Stimulated activated naive CD4-positive, alpha-beta T cell treated with Interleukin-2 at 50 U/mL for 16 hours (primary cell): ENCODE results near the gene ATP5PB.

Source experiments
- DNase-seq: peaks from one replicate; lab custom pipeline; 2025; lab: John Stamatoyannopoulos, UW

Gene ATP5PB

DNA sequence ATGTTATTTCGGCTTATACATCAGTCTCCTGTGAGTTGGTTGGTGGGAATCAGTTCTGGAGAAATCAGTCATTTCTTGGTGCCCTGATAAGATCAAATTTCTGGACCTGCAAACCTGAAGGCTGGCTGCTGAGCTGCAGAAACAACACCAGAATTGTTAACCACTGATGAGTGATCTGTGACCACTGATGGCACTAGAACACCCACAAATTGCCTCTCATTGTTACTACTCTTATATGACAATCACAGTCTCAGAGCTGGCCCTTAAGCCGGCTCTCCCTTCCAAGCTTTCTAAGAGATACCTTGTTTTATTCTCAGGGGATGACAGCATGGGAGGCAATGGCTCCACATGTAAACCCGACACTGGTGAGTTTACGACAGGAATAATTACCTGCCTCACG lies 26.4 kb downstream of the ATP5PB start:
- peak; percentile 23 for DNase-seq

DNA sequence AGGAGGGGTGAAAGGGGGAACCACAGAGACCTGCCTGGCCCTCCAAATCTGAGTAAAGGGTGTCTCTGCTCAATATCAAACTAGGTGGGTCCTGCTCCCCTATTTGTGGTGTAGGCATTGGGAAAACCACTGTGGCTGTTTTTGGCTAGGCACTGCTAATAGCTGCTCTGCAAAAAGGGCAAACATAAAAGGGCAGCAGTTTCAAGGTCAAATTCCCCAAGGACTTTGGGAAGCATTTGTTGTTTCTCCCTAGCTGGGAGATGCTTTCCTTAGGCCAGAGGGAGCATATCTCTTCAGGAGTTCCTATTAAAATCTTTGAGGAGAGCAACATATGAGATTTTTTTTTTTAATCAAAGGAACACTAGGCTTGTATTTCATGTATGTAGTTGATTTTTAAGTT lies 26.9 kb downstream of the ATP5PB start:
- no peak for DNase-seq

GRCh38 chr1:111476761-111477309 lies 27.6 kb downstream of the ATP5PB start:
- DNase-seq, result peak; percentile 3

DNA sequence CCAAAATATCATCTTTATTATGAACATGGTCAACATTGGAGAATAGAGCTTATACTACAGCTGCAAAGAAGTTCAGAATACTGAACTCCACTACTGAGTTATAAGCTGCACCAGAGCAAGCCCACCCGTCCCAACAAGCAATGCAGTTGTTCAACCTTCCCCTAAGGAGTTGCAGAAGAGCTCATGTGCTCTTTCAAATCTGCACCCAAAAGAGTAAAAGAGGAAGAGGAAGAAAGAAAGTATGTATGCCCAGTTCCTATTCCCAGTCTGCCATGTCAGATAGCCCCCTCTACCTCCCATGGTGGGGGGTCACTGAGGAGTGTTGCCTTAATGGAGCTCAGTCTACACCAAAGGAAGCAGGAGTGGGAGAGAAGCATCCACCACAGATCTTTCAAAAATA lies 31.4 kb downstream of the ATP5PB start:
- no peak for DNase-seq

- peak; percentile 44 for DNase-seq
Measured at GRCh38 chr1:111481387-111482221, 32.3 kb downstream of the ATP5PB start.

DNA sequence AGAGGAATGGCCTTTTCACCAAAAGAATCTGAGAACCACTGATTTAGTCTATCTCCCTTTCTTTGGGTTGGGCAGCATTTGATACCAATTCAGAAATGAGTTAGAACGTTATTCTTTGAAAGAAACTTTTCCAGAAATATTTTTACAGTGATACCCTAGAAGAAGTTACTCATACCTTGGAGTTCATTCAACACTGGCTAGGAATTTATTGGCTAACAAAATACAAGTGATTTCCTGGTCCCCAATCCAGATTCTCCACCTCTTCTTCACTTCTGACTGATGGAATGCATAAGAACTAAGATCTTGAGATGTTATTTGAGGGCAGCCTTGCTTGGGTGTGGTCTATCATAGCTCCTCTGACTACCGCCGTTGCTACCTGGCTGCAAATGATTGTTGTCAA lies 33.9 kb downstream of the ATP5PB start:
- DNase-seq, result no peak

DNA sequence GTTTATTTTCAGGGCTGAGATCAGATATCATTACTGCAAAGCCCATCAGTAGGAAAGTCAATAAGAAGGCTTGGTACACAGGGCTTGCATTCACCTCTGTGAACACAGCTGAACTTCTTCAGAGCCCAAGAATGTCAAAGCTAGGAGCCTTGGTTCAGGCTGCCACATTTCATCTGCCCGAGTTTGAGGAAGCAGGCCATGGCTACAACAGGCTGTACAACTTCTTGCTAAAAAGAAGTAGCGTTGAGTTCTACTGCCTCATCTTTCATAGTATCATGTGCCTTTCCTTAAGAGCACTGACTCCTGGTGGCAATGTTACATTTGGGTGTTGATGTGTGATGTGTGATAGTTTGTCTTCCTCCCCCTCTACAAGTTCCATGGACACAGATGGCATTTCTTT lies 34.6 kb downstream of the ATP5PB start:
- DNase-seq, result no peak

- no peak for DNase-seq
Measured at GRCh38 chr1:111484391-111485026, 35.2 kb downstream of the ATP5PB start.

DNA sequence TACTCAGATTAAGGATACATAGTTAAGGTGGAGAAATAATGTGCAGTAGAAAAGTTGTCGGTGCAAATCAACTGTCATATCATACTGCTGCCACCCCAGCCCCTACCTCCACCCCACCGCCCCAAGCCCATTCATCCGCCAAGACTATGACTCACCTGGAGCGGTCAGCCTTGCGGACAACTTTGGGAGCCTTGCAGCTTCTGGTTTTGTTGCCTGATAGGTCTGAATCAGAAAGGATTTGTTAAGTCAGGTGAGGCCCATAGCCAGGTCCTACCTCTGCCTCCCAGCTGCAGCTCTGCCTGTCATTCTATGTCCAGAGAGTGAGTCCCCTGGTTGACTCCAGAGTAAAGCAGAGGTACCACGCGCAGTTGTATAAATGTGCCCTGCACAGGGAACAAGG lies 37.2 kb downstream of the ATP5PB start:
- no peak for DNase-seq

- DNase-seq, result no peak
Measured at GRCh38 chr1:111487133-111487532, 37.9 kb downstream of the ATP5PB start.

GRCh38 chr1:111488669-111489068 lies 39.4 kb downstream of the ATP5PB start:
- no peak for DNase-seq

- no peak for DNase-seq
Measured at GRCh38 chr1:111489604-111490003, 40.3 kb downstream of the ATP5PB start.

GRCh38 chr1:111490220-111490619 lies 41.0 kb downstream of the ATP5PB start:
- no peak for DNase-seq

GRCh38 chr1:111491070-111491469 lies 41.8 kb downstream of the ATP5PB start:
- DNase-seq, result no peak

- DNase-seq, result no peak
Measured at GRCh38 chr1:111496398-111496797, 47.1 kb downstream of the ATP5PB start.

GRCh38 chr1:111497592-111497991 lies 48.3 kb downstream of the ATP5PB start:
- no peak for DNase-seq

- no peak for DNase-seq
Measured at GRCh38 chr1:111499026-111499785, 49.9 kb downstream of the ATP5PB start.

GRCh38 chr1:111501645-111502044 lies 52.4 kb downstream of the ATP5PB start:
- no peak for DNase-seq

- no peak for DNase-seq
Measured at GRCh38 chr1:111503585-111504060, 54.4 kb downstream of the ATP5PB start, which contains the start of the genes ADORA3 and TMIGD3. Gene ADORA3, minus strand, starts transcription at chr1:111503633. Its CDS starts 279 bp downstream, at chr1:111503354. Gene TMIGD3, minus strand, starts transcription at chr1:111503633. Its CDS starts 279 bp downstream, at chr1:111503354.

DNA sequence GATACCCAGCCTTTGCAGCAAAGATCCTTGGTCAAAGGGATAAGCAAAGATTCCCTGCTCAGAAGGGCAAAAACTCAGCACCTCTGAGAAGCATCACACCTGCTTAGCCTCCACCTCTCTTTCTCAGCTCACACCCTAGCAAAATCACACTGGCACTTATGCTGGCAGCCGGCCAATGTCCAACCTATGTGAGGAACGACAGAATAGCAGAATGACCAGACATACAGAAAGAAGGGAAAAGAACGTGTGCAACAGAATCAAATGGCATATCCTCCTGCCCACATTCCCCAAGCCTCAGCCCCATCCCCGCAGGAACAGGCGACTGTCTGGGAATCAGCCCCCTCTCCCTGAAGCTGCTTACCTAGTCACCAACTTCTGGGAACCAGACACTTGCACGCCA lies 54.8 kb downstream of the ATP5PB start:
- DNase-seq, result no peak

GRCh38 chr1:111505641-111506119 lies 56.4 kb downstream of the ATP5PB start:
- DNase-seq, result no peak

DNA sequence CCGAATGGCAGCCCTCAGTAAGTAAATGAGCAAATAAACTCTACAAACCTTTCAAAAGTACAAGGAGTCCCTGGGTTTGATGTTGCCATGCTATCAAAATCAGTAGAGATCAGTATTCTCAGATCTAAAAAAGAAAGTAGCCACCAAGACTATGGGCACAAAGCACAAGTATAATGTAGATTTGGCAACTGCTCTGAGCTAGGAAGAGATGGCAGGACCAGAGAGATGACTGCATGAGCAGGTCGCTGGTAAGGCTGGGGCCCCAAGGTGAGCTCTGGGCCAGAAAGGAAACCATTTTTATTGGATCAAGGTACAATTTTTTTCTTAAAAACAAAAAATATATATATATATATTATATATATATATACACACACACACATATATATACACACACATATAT lies 57.3 kb downstream of the ATP5PB start:
- DNase-seq, result no peak
